Measurements from ENCODE around the gene UVRAG. TPM values are rescaled to one million over a fixed set of nuclear protein-coding genes. Genes with fewer than 3 reads are reported as not detected.

The UVRAG gene
- total RNA-seq, 3 donors from 2014 or later (not counting 1 experiment from before 2014, with no cell fraction given): 39.9 to 52.5 (median 41.4) TPM

DNA sequence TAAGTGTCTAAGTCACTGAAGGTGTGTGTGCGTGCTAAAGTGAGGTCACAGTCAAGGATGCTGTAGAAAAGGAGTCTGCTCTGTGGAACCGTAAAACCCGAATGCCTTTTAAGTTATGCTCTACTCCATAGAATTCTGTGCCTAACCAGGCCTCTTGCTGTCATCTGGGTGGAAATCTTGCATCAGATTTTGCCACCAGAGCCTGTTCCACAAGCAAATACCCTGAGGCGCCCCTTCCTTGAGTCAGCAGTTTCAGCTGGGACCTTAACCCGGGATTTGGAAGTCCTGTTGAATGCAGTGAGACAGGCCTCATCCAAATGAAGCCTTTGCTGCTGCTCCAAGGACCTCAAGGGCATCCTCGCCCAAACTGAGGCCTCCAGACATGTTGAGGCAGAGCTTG, 281.5 kb downstream of the UVRAG start:
- peaks cover 7 to 14% of the 10 kb centered on the region in 2 donors for H3K4me1 Mint-ChIP-seq
- no peak overlapping the region for H3K27ac Mint-ChIP-seq
- Histone ChIP-seq H3K36me3 (ENCODE audit: control insufficient read depth, insufficient read depth, low read length) (no peaks in the 10 kb centered on the region), H3K4me3 (ENCODE audit: low read length) (no peak overlapping the region), H3K27ac (ENCODE audit: low read length) (no peak overlapping the region), H3K27me3 (ENCODE audit: control insufficient read depth, insufficient read depth, low read length) (no peaks in the 10 kb centered on the region), H3K9me3 (ENCODE audit: control insufficient read depth, insufficient read depth, low read length) (no peaks in the 10 kb centered on the region), H3K4me1 (ENCODE audit: control insufficient read depth, insufficient read depth, low read length) (no peaks in the 10 kb centered on the region)
- H3K9me3 Mint-ChIP-seq: peaks cover 0 to under 1% of the 10 kb centered on the region in 2 donors
- no peaks in the 10 kb centered on the region for H3K27me3 Mint-ChIP-seq (ENCODE audit: low read depth in 2 of 2)
- no peak overlapping the region for H3K4me3 Mint-ChIP-seq
- H3K36me3 Mint-ChIP-seq: peaks cover 3% of the 10 kb centered on the region
- ATAC-seq: no peak
- TF ChIP-seq, protein P1, sequence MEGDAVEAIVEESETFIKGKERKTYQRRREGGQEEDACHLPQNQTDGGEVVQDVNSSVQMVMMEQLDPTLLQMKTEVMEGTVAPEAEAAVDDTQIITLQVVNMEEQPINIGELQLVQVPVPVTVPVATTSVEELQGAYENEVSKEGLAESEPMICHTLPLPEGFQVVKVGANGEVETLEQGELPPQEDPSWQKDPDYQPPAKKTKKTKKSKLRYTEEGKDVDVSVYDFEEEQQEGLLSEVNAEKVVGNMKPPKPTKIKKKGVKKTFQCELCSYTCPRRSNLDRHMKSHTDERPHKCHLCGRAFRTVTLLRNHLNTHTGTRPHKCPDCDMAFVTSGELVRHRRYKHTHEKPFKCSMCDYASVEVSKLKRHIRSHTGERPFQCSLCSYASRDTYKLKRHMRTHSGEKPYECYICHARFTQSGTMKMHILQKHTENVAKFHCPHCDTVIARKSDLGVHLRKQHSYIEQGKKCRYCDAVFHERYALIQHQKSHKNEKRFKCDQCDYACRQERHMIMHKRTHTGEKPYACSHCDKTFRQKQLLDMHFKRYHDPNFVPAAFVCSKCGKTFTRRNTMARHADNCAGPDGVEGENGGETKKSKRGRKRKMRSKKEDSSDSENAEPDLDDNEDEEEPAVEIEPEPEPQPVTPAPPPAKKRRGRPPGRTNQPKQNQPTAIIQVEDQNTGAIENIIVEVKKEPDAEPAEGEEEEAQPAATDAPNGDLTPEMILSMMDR (IDR thresholded peaks at IDR 0.05): no peak
- 96% methylated on average over 6 of the region's 6 CpGs for WGBS (ENCODE audit: insufficient coverage)
- intact Hi-C loops (cut with micrococcal nuclease): no loop called here
- no peak for DNase-seq

- Histone ChIP-seq H3K4me3 (ENCODE audit: low read length) (no peak overlapping the region), H3K27ac (ENCODE audit: low read length) (no peak overlapping the region), H3K36me3 (ENCODE audit: control insufficient read depth, insufficient read depth, low read length) (no peaks in the 10 kb centered on the region), H3K9me3 (ENCODE audit: control insufficient read depth, insufficient read depth, low read length) (no peaks in the 10 kb centered on the region), H3K27me3 (ENCODE audit: control insufficient read depth, insufficient read depth, low read length) (no peaks in the 10 kb centered on the region), H3K4me1 (ENCODE audit: control insufficient read depth, insufficient read depth, low read length) (no peaks in the 10 kb centered on the region)
- peaks cover 10 to 19% of the 10 kb centered on the region in 2 donors for H3K4me1 Mint-ChIP-seq
- TF ChIP-seq, protein P1 (IDR thresholded peaks at IDR 0.05): no peak
- no peak overlapping the region for H3K4me3 Mint-ChIP-seq
- intact Hi-C loops (cut with micrococcal nuclease): no loop called here
- DNase-seq (no peak), ATAC-seq (no peak)
- WGBS (ENCODE audit: insufficient coverage): 56% methylated on average over 1 of the region's 1 CpG
- H3K27me3 Mint-ChIP-seq (ENCODE audit: low read depth in 2 of 2): no peaks in the 10 kb centered on the region
- H3K27ac Mint-ChIP-seq: no peak overlapping the region
- no peaks in the 10 kb centered on the region for H3K9me3 Mint-ChIP-seq
- no peaks in the 10 kb centered on the region for H3K36me3 Mint-ChIP-seq
Measured at GRCh38 chr11:76102802-76103201, 287.8 kb downstream of the UVRAG start.

DNA sequence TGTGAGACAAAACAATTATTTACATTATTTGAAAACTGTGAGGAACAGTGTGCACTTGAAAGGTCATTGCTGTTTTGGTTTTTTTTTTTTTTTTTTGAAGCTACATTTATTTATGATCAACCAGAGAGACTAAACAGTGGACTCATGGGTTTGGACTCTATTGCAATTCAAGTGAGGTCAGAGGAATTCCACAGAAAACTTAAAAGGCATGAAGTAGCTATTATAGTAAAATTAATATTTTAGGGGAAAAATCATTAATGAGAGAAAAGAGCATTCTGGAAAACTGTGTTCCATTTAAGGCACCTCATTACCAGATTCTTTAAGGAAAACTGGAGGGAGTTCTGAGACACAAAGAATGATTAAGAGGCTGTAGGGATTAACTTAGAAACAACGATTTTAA, 288.4 kb downstream of the UVRAG start:
- Mint-ChIP-seq H3K36me3 (no peaks in the 10 kb centered on the region), H3K27me3 (ENCODE audit: low read depth in 2 of 2) (no peaks in the 10 kb centered on the region), H3K9me3 (no peaks in the 10 kb centered on the region), H3K4me3 (no peak overlapping the region), H3K4me1 (peaks cover 10 to 22% of the 10 kb centered on the region in 2 donors), H3K27ac (no peak overlapping the region)
- no peak overlapping the region for H3K27ac ChIP-seq (ENCODE audit: low read length)
- no peak overlapping the region for H3K4me3 ChIP-seq (ENCODE audit: low read length)
- TF ChIP-seq, protein P1 (IDR thresholded peaks at IDR 0.05): no peak
- ATAC-seq: no peak
- no CpG with 5 or more reads among the region's 1 CpG for WGBS (ENCODE audit: insufficient coverage)
- DNase-seq: no peak
- no peaks in the 10 kb centered on the region for H3K27me3 ChIP-seq (ENCODE audit: control insufficient read depth, insufficient read depth, low read length)
- intact Hi-C loops (cut with micrococcal nuclease): no loop called here
- H3K4me1 ChIP-seq (ENCODE audit: control insufficient read depth, insufficient read depth, low read length): no peaks in the 10 kb centered on the region
- no peaks in the 10 kb centered on the region for H3K9me3 ChIP-seq (ENCODE audit: control insufficient read depth, insufficient read depth, low read length)
- no peaks in the 10 kb centered on the region for H3K36me3 ChIP-seq (ENCODE audit: control insufficient read depth, insufficient read depth, low read length)

GRCh38 chr11:76104285-76104684, 289.3 kb downstream of the UVRAG start:
- TF ChIP-seq, protein P1 (IDR thresholded peaks at IDR 0.05): no peak
- H3K9me3 ChIP-seq (ENCODE audit: control insufficient read depth, insufficient read depth, low read length): no peaks in the 10 kb centered on the region
- H3K36me3 ChIP-seq (ENCODE audit: control insufficient read depth, insufficient read depth, low read length): no peaks in the 10 kb centered on the region
- no peak overlapping the region for H3K4me3 Mint-ChIP-seq
- H3K4me3 ChIP-seq (ENCODE audit: low read length): no peak overlapping the region
- ATAC-seq (no peak), DNase-seq (no peak)
- H3K27ac Mint-ChIP-seq: no peak overlapping the region
- 98% methylated on average over 4 of the region's 7 CpGs for WGBS (ENCODE audit: insufficient coverage)
- no peaks in the 10 kb centered on the region for H3K36me3 Mint-ChIP-seq
- no peaks in the 10 kb centered on the region for H3K27me3 ChIP-seq (ENCODE audit: control insufficient read depth, insufficient read depth, low read length)
- no peaks in the 10 kb centered on the region for H3K4me1 ChIP-seq (ENCODE audit: control insufficient read depth, insufficient read depth, low read length)
- H3K27ac ChIP-seq (ENCODE audit: low read length): no peak overlapping the region
- H3K9me3 Mint-ChIP-seq: no peaks in the 10 kb centered on the region
- no peaks in the 10 kb centered on the region for H3K27me3 Mint-ChIP-seq (ENCODE audit: low read depth in 2 of 2)
- peaks cover 16 to 31% of the 10 kb centered on the region in 2 donors for H3K4me1 Mint-ChIP-seq
- intact Hi-C loops (cut with micrococcal nuclease): no loop called here

Measured in natural killer cell (primary cell).